HG02938 (cell line): ENCODE results near the gene RPL32.
"Not testable (repeated sequence)": the region's sequence is repeated elsewhere in the genome, so short reads cannot be mapped to it uniquely, and the experiment has no call there.

ENCODE experiments used
- ATAC-seq: cut with Tn5 transposase; IDR thresholded peaks from one replicate; pipeline ENCODE4 v1.9.1; 2021; ENCODE audit warnings: mild to moderate bottlenecking, moderate library complexity; ENCODE audit not compliant: unreplicated experiment

Gene RPL32

DNA sequence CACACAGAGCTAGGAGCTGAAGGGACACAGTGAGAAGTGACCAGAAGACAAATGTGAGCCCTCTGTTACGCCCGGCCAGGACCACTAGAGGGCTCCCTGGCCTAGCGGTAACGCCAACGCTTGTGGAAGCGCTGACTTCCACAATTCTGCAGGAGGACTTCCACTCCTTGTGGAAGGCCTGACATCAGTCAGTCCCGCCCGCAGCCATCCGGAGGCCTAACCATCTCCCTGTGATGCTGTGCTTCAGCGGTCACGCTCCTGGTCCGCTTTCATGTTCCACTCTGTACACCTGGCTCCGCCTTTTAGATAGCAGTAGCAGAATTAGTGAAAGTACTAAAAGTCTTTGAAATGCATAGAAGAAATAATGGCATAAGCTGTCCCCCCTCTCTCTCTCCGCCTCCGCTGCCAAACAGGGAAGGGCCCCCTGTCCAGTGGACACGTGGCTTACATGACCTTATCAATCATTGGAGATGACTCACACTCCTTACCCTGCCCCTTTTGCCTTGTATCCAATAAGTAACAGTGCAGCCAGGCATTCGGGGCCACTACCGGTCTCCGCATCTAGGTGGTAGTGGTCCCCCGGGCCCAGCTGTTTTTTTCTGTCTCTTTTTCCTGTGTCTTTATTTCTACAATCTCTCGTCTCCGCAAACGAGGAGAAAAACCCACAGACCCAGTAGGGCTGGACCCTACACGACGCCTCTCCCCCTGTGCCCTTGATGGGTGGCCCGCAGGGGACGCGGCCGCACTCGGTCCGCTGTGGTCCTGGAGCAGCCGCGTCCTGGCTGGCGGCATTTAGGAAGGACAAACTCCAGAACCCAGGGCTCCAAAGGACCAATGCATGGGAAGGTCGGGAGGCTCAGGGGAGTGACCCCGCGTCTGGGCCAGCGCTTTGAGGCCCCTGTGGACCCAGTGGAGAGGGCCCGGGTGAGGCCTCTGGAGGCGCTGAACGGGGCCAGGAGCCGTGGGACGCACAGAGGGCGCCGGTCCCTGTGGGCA is 27.0 kb upstream of the RPL32 start:
- peak; percentile 66 for ATAC-seq

DNA sequence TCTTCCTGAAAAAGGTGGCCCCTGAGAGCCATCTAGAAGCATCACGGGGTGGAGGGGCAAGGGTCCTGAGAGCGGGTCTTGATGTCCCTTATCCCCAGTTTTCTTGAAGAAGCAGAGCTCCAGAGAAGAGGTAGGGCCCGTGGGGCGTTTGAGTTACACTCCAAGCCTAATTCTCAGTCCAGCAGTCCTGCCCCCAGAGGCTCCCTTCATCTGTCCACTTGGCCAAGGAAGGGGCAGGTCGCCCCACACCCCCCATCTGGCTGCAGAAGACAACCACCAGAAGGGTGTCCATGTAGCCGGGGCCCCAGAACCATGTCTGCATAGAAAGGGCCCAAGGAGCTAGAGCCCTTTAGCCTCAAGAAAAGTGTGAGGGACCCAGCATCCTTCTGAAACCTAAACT is 25.5 kb upstream of the RPL32 start:
- ATAC-seq = no peak

DNA sequence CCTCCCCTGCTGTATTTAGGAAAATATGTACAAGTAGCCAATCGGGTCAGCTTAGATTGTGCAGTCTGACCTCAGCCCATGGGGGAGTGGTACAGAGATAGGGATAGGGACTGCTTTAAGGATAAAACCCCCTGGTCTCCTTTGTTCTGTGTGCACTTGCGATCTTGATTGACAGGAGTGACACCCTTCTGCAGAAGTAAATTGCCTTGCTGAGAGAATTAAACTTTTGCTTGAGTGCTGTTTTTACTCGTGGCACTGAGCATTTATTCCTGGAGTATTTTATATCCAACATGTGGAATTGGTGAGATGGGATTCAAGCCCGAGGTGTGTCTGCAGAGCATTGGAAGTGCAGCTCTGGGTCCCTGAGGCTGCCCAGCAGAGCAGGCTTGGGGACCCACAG is 23.9 kb upstream of the RPL32 start:
- no peak for ATAC-seq

GRCh38 chr3:12862387-12862786 is 21.0 kb upstream of the RPL32 start:
- no peak for ATAC-seq

DNA sequence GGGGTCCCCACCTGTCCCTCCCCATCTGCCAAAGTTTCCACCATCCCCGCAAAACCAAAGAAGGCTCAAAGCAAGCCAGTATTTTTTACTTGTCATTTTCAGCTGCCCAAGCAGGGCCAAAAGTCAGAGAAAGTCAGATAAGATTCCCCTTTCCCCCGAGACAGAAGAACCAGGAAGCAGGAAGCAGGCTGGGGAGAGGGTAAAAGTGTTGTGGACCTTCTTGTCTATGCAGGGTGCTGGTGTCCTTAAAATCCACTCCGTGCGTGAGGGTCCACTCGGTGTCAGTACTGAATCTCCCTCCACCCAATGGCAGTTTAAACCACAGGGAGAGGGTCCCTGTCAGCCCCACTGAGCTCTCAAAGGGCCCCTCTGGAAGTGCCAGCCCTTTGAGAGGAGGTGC is 20.2 kb upstream of the RPL32 start:
- ATAC-seq = no peak

DNA sequence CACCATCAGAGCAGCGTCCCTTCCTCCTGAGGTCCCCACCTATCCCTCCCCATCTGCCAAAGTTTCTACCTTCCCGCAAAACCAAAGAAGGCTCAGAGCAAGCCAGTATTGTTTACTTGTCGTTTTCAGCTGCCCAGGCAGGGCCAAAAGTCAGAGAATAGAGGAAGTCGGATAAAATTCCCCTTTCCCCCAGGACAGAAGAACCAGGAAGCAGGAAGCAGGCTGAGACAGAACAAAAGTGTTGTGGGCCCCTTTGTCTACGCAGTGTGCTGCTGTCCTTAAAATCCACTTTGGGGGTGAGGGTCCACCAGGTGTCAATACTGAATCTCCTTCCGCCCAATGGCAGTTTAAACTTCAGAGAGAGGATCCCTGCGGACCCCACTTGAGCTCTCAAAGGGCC is 18.5 kb upstream of the RPL32 start:
- no peak for ATAC-seq

DNA sequence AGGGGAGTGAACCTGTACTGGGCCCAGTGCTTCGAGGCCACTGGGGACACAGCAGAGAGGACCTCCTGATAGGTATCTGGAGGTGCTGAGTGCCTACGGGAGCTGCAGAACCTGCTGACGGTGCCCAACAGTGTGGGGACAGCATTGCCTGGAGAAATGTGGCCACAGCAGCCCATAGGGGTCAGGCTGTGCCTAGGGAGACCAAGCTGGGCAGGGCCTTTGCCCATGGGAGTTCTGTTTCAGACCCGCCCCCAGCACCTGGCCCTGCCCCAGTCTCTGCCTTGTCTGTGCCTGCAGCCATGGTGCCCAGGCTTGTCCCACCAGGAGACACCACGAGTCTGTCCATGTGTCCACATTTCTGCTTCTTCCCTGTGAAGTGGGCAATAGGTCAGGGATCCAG is 15.3 kb upstream of the RPL32 start:
- no peak for ATAC-seq

DNA sequence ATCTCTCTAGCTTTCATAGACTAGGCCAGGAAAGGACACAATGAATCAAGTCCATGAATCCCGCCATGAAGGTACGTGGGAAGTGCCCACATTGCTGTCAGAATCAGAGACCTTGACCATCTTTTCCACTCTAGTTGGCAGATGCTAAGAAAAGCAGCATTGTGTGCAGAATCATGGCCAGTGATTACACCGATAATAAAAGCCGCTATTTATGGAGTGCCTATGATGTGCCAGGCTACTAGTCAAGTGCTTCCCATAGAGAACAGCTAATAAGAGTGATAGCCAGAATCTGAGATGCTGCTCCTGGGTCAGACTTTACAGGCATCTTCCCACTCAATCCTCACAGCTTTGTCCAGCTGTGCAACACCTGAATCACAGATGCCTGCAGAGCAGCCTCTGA is 13.2 kb upstream of the RPL32 start:
- ATAC-seq = no peak

DNA sequence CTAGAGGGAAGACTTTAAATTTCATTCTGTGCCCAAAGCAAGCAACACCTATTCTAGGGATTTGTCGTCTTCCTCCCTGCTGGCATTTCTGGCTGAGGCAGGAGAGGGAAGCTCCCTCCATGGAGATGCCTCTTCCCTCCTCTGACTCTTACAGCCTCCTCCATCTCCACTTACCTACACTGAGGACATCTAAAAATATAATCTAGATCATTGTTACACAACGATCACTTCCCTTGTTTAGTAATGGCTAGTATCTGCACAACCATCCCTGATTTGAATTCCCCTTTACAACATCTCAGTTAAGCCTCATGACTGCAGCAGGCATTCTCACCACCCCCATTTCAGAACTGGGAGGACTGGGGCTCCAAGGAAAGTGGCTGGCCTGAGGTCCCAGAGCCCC is 12.5 kb upstream of the RPL32 start:
- ATAC-seq = not testable (repeated sequence)

DNA sequence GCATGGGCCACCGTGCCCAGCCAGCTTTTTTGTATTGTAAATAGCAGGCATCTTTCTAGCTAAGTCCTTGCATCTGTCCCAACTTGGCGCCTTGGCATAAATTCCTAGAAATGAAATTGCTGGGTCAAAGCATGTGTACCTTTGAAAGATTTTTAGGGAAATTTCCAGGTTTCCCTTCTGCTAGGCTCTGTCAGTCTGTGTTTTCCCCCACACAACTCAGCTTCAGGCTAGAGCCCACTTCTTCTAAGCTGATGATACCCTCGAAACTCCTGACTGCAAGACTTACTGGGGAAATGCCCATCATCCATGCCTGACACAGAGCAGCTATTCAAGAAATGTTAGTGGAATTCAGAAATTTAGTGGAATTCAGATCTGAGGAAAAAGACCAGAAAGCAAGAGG is 10.8 kb upstream of the RPL32 start:
- ATAC-seq = no peak

- no peak for ATAC-seq
Measured at GRCh38 chr3:12845811-12846210, 4.4 kb upstream of the RPL32 start.

GRCh38 chr3:12842469-12842868 is 1.1 kb upstream of the RPL32 start:
- no peak for ATAC-seq

DNA sequence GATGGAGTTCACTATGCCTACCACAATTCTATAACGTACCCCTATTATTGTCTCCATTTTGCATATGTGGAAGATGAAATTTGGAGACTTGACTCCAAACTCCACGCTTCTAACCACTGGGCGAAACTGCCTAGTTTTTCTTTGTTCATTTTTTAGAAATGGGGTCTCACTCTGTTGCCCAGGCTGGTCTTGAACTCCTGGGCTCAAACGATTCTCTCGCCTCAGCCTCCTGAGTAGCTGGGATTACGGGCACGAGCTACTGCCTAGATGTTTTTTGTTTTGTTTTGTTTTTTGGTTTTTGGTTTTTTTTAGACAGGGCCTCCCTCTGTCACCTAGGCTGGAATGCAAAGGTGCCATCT is 584 bp upstream of the RPL32 start:
- ATAC-seq = no peak

- peak; percentile 26 for ATAC-seq
Measured at GRCh38 chr3:12840591-12841148, 695 bp downstream of the RPL32 start.

DNA sequence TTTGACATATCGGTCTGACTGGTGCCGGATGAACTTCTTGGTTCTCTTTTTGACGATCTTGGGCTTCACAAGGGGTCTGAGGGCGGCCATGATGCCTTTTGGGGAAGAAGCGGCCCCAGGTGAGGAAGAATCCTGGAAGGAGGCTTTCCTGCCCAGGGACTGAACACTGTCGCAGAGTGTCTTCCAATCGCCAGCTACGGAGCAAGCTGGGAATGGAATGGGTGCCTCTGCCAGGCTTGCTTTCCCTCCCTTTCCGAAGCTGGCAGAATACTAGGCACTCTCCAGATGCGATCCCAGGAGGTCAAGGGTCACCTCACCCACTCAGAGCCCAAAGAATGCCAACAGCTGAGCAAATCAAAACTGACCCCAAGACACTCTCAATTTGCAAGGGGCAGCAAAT is 1.2 kb downstream of the RPL32 start:
- ATAC-seq = not testable (repeated sequence)

DNA sequence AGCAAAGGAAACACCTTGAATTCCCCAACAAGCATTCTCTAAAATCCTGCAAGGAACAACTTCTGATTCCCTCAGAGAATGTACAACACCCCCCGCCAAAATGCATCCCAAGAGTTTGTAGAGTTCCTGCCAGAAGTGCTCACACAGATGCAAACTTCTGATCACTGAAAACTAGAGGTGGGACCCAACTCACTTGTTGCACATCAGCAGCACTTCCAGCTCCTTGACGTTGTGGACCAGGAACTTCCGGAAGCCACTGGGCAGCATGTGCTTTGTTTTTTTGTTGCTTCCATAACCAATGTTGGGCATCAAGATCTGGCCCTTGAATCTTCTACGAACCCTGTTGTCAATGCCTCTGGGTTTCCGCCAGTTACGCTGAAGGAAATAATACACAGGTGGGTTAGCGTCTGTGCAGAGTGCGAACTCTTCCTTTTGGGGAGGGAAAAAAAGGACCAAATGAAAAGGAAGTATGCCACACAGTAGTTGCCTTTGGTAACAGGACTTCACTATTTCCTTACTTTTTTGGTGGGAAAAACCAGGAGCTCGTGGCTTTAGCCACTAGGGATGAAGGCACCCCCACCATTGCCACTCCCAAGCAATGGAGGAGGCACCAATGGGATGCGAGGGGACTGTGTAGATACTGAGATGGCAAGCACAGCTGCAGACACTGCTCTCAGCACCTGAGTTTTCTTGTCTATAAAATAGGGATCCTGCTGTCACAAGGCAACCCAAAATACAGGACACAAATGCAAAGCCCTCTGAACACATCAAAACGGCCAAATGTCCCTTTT is 2.0 kb downstream of the RPL32 start:
- no peak for ATAC-seq

DNA sequence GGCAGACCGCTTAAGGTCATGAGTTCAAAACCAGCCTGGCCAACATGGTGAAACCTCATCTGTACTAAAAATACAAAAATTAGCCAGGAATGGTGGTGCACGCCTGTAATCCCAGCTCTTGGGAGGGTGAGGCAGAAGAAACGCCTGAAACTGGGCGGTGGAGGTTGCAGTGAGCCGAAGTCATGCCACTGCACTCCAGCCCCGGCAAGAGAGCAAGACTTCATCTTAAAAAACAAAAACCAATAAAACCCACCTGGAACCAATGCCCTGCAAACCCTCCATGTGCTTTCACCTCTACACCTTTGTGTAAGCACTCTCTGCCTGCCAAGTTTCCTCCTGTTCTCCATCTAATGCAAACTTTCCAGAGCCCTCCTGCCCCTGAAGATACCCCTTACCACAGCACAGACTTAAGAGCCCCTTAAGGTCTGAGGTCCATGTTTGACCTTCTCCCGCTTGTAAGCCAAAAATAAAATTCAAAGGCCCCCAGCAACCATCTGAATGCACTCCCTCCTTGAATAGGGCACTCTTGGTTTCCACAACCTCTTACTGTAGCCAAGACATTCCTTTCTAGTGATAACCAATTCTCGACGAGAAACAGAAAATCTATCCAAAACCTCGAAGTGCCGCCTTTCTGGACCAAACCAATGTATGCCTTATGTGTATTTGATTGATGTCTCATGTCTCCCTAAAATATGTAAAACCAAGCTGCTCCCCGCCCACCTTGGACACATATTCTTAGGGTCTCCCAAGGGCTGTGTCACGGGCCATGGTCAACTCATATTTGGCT is 3.0 kb downstream of the RPL32 start:
- ATAC-seq = no peak

DNA sequence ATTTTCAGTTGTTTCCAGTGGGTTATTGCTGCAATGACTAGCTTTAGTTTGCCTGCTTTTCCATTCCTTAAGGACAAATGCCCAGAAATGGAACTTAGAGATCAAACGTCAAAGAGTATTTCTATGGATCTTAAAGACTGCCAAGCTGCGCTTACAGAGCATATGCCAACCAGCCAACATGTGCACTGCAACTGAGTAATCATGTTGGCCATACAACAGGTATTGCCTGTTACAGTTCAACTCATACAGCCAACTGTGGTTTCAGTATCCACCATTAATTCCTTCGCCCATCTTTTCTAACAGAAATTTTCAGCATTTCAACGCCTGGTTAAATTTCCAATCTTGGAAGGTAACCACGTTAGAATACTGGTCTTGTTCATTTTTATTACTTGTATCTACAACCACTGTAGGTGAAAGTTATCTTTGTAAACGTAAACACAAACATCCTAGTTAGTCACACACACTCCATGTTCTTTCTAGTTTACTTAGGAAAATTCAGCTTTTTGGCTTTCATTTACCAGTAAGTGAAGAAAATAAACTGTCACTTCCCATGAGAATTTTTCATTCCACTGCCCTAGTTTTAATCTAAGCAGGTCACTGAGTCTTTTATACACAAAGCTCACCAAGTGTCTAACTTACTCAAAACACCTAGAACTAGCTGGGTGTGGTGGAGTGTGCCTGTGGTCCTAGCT is 3.9 kb downstream of the RPL32 start:
- ATAC-seq = no peak

DNA sequence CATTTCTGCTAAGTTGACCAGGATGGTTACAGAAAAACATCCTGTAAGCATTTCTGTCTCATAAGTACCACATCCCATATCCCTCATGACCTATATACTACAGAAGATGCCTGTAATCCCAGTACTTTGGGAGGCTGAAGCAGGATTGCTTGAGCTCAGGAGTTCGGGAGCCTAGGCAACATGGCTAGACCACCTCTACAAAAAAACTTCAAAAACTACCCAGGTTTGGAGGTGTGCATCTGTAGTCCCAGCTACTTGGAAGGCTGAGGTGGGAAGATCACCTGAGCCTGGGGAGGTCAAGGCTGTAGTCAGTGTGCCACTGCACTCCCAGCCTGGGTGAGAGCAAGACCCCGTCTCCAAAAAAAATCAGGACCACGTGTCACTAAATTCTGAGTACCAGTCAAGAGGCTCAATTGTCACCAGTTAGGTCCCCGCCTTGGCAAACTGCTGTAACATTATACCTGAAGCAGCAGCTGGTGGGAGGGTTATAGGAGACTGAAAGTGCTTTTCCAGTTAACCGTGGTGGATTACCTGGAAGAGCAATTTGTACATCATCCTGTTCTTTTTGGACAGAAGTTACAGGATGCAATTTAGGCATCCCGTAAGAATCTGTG is 6.2 kb downstream of the RPL32 start:
- no peak for ATAC-seq
